ENCODE data around the gene TAC3. TPM values are rescaled to one million over a fixed set of nuclear protein-coding genes. Genes with fewer than 3 reads are reported as not detected.

Gene TAC3
- total RNA-seq, 1 experiment from 2014 or later = 6.2 TPM

DNA sequence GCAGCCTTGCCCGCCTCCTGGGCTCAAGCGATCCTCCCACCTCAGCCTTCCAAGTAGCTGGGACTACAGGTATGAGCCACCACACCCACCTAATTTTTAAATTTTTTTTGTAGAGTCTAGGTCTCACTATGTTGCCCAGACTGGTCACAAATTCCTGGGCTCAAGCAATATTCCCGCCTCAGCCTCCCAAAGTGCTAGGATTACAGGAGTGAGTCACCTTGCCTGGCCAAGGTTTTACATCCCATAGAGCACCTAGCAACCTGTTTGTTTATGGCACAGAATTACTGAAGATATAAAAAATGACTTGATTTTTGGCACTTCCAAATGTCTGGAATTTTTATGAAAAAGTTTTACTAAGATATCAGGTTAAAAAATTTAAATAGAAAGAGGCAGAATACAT, 17.1 kb upstream of the TAC3 start:
- Histone ChIP-seq H2AK5ac (ENCODE audit: insufficient read length, low read length) (no peak overlapping the region), H4K91ac (ENCODE audit: insufficient read length, low read depth, low read length) (no peak overlapping the region), H2BK20ac (ENCODE audit: low read depth, low read length, poor library complexity, severe bottlenecking) (no peak overlapping the region), H3K27me3 (ENCODE audit: insufficient read depth, low read length) (no peaks in the 10 kb centered on the region), H2BK12ac (ENCODE audit: insufficient read length, low read depth, low read length) (no peak overlapping the region), H2BK120ac (ENCODE audit: low read depth, low read length, poor library complexity, severe bottlenecking) (no peak overlapping the region), H4K5ac (ENCODE audit: insufficient read length, low read depth, low read length) (no peak overlapping the region), H3K9ac (ENCODE audit: extremely low read depth, insufficient read length, low read length) (no peak overlapping the region), H2AFZ (ENCODE audit: low read length) (no peak overlapping the region), H4K8ac (replicated peaks; ENCODE audit: insufficient read length, low read depth, low read length) (no peak overlapping the region), H3K79me2 (ENCODE audit: insufficient read depth, low read length) (no peaks in the 10 kb centered on the region), H3T11ph (ENCODE audit: low read length) (no peak overlapping the region), H3K23me2 (ENCODE audit: insufficient read length, low read depth, low read length, poor library complexity, severe bottlenecking) (no peaks in the 10 kb centered on the region), H3K56ac (ENCODE audit: insufficient read length, low read depth, low read length) (no peak overlapping the region), H3K27ac (ENCODE audit: insufficient read length, low read depth, low read length) (no peak overlapping the region), H3K79me1 (ENCODE audit: insufficient read depth, low read depth, low read length, poor library complexity, severe bottlenecking) (no peaks in the 10 kb centered on the region), H3K18ac (ENCODE audit: insufficient read length, low read depth, low read length) (no peak overlapping the region), H3K23ac (ENCODE audit: insufficient read length, low read depth, low read length) (no peak overlapping the region), H2BK5ac (ENCODE audit: insufficient read length, low read length) (no peak overlapping the region), H3K4me1 (ENCODE audit: insufficient read depth, low read length) (no peaks in the 10 kb centered on the region), H3K4ac (ENCODE audit: low read depth, low read length) (no peak overlapping the region), H3K4me2 (ENCODE audit: insufficient read depth, insufficient read length, low read length) (no peak overlapping the region), H4K20me1 (ENCODE audit: control insufficient read depth, insufficient read depth, insufficient read length) (no peaks in the 10 kb centered on the region), H3K9me3 (ENCODE audit: control insufficient read depth, low read depth, low read length) (no peaks in the 10 kb centered on the region), H3K14ac (ENCODE audit: insufficient read depth, low read length) (no peak overlapping the region), H2BK15ac (ENCODE audit: low read depth, low read length) (no peak overlapping the region)
- Mint-ChIP-seq H3K27ac (no peak overlapping the region), H3K9me3 (no peaks in the 10 kb centered on the region), H3K36me3 (ENCODE audit: insufficient read depth in 1 of 3, low read depth in 3 of 3) (peaks cover 0 to 2% (median 0%) of the 10 kb centered on the region in 3 experiments; a peak in 1 of 7 replicates), H3K4me3 (no peak overlapping the region), H3K4me1 (peaks cover 20 to 23% of the 10 kb centered on the region in 2 experiments), H3K27me3 (ENCODE audit: low read depth) (peaks cover 2% of the 10 kb centered on the region; the same call in 1 of the 2 replicates)
- TF ChIP-seq, protein P1, sequence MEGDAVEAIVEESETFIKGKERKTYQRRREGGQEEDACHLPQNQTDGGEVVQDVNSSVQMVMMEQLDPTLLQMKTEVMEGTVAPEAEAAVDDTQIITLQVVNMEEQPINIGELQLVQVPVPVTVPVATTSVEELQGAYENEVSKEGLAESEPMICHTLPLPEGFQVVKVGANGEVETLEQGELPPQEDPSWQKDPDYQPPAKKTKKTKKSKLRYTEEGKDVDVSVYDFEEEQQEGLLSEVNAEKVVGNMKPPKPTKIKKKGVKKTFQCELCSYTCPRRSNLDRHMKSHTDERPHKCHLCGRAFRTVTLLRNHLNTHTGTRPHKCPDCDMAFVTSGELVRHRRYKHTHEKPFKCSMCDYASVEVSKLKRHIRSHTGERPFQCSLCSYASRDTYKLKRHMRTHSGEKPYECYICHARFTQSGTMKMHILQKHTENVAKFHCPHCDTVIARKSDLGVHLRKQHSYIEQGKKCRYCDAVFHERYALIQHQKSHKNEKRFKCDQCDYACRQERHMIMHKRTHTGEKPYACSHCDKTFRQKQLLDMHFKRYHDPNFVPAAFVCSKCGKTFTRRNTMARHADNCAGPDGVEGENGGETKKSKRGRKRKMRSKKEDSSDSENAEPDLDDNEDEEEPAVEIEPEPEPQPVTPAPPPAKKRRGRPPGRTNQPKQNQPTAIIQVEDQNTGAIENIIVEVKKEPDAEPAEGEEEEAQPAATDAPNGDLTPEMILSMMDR (conservative IDR thresholded peaks at IDR 0.05) = no peak
- no peak for DNase-seq
- no CpG with 5 or more reads among the region's 3 CpGs for WGBS (ENCODE audit: extremely low coverage, insufficient read length, low lambda C conversion rate)

All from H9 (cell line).